Upper lobe of left lung (tissue), 6 donors: ENCODE measurements around the gene KLHL24. TPM values are rescaled to one million over a fixed set of nuclear protein-coding genes. Genes with fewer than 3 reads are reported as not detected.

Experiments used
- ATAC-seq, 2 donors: fragments of 200-7000 bp; cut with Tn5 transposase; one replicate each; pipeline ENCODE4 v1.9.1; 2022; ENCODE audit warnings: mild to moderate bottlenecking in 2 of 2, moderate library complexity in 2 of 2; ENCODE audit not compliant: low FRiP score in 2 of 2
- DNase-seq, 2 donors: peaks; one replicate each; pipeline ENCODE4 v3.0.0-alpha.2; 2019 to 2020
- H3K27ac ChIP-seq, 4 donors: fragments of 200-600 bp; sonication (generic); one replicate each; pipeline ENCODE4 v1.5.1; 2016 to 2019
- H3K27me3 ChIP-seq, 4 donors: fragments of 200-600 bp; sonication (generic); one replicate each; pipeline ENCODE4 v1.5.1; 2017 to 2019
- H3K36me3 ChIP-seq, 4 donors: fragments of 200-600 bp; sonication (generic); one replicate each; pipeline ENCODE4 v1.5.1; 2016 to 2019
- H3K4me1 ChIP-seq, 4 donors: fragments of 200-600 bp; sonication (generic); one replicate each; pipeline ENCODE4 v1.5.1; 2018 to 2019
- H3K4me3 ChIP-seq, 4 donors: fragments of 200-600 bp; sonication (generic); one replicate each; pipeline ENCODE4 v1.5.1; 2017 to 2019; ENCODE audit warnings: mild to moderate bottlenecking in 2 of 4, moderate library complexity in 1 of 4
- H3K9me3 ChIP-seq, 4 donors: fragments of 200-600 bp; sonication (generic); one replicate each; pipeline ENCODE4 v1.5.1; 2018 to 2019
- EP300 ChIP-seq, 4 donors: sonication (generic); formaldehyde crosslinking; IDR thresholded peaks; one replicate each; pipeline ENCODE4 v1.5.1; 2017; ENCODE audit warnings: antibody characterized with exemption in 4 of 4, control low read depth in 2 of 4
- POLR2A ChIP-seq, 4 donors: fragments of 450-650 bp; IDR thresholded peaks; one replicate each; pipeline ENCODE4 v1.5.1; 2016 to 2017; ENCODE audit warnings: antibody characterized with exemption in 4 of 4, mild to moderate bottlenecking in 2 of 4
- POLR2AphosphoS5 ChIP-seq, 2 donors: sonication (generic); formaldehyde crosslinking; IDR thresholded peaks; one replicate each; pipeline ENCODE4 v1.5.1; 2017; ENCODE audit warnings: antibody characterized with exemption in 2 of 2
- WGBS, 2 donors: methylation state at CpG; one replicate each; pipeline ENCODE4 v1.1.5; 2017 to 2018; 5-methylcytosine and 5-hydroxymethylcytosine counted together
- total RNA-seq, 6 donors: library from RNA; depleted of rRNA in 4 of 6; stranded (reverse); fragments of >200 nt in 4 of 6; gene quantifications; one replicate each; pipeline versions ENCODE4 v1.1.0 to v1.2.1, GENCODE V29; 2016 to 2021
- TF ChIP-seq, protein P1 (sequence below), 6 experiments: fragments of 450-650 bp in 4 of 6; fragments of 200-600 bp in 2 of 6; sonication (generic) in 2 of 6; IDR thresholded peaks; one replicate each; pipeline ENCODE4 v1.5.1; 2016 to 2019; ENCODE audit warnings: antibody characterized with exemption in 6 of 6
- donor health status: DM: no; HTN: no; CAD: no; lungs with moderate emphysema.
- donor health status: DM: no; HTN: yes; CAD: no; lungs with severe emphysema.

KLHL24 gene
- total RNA-seq, 6 donors from 2014 or later = 63.5 to 181 (median 104) TPM

DNA sequence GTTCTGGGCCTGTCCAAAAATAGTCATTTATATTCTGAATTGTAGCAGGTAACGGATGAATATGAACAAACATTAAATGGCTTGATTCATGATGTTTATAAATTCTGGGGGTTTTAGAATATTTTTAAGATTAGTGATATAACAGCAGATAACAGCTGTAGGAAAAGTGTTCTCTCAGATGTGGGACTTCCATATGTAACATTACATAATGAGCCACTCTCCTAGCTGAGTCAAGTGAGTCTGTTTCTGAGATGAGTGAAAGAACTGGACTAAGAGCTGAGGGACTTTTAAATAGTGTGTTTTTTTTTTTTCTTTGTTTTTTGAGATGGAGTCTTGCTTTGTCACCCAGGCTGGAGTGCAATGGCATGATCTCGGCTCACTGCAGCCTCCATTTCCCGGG is 76.1 kb downstream of the KLHL24 start:
- H3K27ac ChIP-seq = no peak overlapping the region

GRCh38 chr3:183714622-183715021 is 79.2 kb downstream of the KLHL24 start:
- TF ChIP-seq POLR2A (IDR thresholded peaks at IDR 0.05) = no peak
- TF ChIP-seq, protein P1, sequence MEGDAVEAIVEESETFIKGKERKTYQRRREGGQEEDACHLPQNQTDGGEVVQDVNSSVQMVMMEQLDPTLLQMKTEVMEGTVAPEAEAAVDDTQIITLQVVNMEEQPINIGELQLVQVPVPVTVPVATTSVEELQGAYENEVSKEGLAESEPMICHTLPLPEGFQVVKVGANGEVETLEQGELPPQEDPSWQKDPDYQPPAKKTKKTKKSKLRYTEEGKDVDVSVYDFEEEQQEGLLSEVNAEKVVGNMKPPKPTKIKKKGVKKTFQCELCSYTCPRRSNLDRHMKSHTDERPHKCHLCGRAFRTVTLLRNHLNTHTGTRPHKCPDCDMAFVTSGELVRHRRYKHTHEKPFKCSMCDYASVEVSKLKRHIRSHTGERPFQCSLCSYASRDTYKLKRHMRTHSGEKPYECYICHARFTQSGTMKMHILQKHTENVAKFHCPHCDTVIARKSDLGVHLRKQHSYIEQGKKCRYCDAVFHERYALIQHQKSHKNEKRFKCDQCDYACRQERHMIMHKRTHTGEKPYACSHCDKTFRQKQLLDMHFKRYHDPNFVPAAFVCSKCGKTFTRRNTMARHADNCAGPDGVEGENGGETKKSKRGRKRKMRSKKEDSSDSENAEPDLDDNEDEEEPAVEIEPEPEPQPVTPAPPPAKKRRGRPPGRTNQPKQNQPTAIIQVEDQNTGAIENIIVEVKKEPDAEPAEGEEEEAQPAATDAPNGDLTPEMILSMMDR (IDR thresholded peaks at IDR 0.05) = no peak
- no peak for TF ChIP-seq POLR2AphosphoS5 (IDR thresholded peaks at IDR 0.05)
- ATAC-seq (no peak), DNase-seq (no peak)
- no peaks in the 10 kb centered on the region for H3K4me1 ChIP-seq
- H3K9me3 ChIP-seq = no peaks in the 10 kb centered on the region
- no peak overlapping the region for H3K27ac ChIP-seq
- no peaks in the 10 kb centered on the region for H3K27me3 ChIP-seq
- peaks cover 6 to 38% (median 13%) of the 10 kb centered on the region in 4 donors for H3K36me3 ChIP-seq
- no peak overlapping the region for H3K4me3 ChIP-seq

More for the DNA sequence above, 76.1 kb downstream of the KLHL24 start:
- DNase-seq = no peak
- 95 to 98% methylated on average over 3 of the region's 3 CpGs for WGBS, 2 donors
- no peak for ATAC-seq
- TF ChIP-seq POLR2AphosphoS5 (IDR thresholded peaks at IDR 0.05) (no peak), EP300 (IDR thresholded peaks at IDR 0.05) (no peak), POLR2A (IDR thresholded peaks at IDR 0.05) (no peak)
- TF ChIP-seq, protein P1 (IDR thresholded peaks at IDR 0.05) = no peak
- Histone ChIP-seq H3K27me3 (no peaks in the 10 kb centered on the region), H3K36me3 (peaks cover 0 to 7% (median 0%) of the 10 kb centered on the region in 4 donors), H3K4me3 (no peak overlapping the region), H3K9me3 (no peaks in the 10 kb centered on the region), H3K4me1 (no peaks in the 10 kb centered on the region)

GRCh38 chr3:183718012-183718411 is 82.6 kb downstream of the KLHL24 start:
- TF ChIP-seq, protein P1 (IDR thresholded peaks at IDR 0.05) = no peak
- no peak for TF ChIP-seq POLR2A (IDR thresholded peaks at IDR 0.05)
- TF ChIP-seq EP300 (IDR thresholded peaks at IDR 0.05) = no peak
- DNase-seq (no peak), ATAC-seq (no peak)
- Histone ChIP-seq H3K4me3 (no peak overlapping the region), H3K27ac (no peak overlapping the region), H3K4me1 (no peaks in the 10 kb centered on the region), H3K27me3 (no peaks in the 10 kb centered on the region), H3K9me3 (no peaks in the 10 kb centered on the region), H3K36me3 (peaks cover 11 to 69% (median 29%) of the 10 kb centered on the region in 4 donors)
- WGBS, 2 donors = 88 to 95% methylated on average over 3 of the region's 3 CpGs

DNA sequence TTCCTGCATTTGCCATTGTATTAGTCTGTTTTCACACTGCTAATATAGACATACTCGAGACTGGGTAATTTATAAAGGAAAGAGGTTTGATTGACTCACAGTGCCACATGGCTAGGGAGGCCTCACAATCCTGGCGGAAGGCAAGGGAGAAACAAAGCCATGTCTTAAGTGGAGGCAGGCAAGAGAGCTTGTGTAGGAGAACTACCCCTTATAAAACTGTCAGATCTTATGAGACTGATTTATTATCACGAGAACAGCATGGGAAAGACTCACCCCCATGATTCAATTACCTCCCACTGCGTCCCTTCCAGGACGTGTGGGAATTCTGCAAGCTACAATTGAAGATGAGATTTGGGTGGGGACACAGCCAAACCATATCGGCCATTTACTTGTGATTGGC is 90.0 kb downstream of the KLHL24 start:
- TF ChIP-seq EP300 (IDR thresholded peaks at IDR 0.05) (no peak), POLR2AphosphoS5 (IDR thresholded peaks at IDR 0.05) (no peak), POLR2A (IDR thresholded peaks at IDR 0.05) (no peak)
- TF ChIP-seq, protein P1 (IDR thresholded peaks at IDR 0.05) = no peak
- H3K4me1 ChIP-seq = no peaks in the 10 kb centered on the region
- no peaks in the 10 kb centered on the region for H3K9me3 ChIP-seq
- no peak overlapping the region for H3K4me3 ChIP-seq
- 73 to 79% methylated on average over 6 of the region's 6 CpGs for whole genome bisulfite sequencing, 2 donors
- H3K27me3 ChIP-seq = no peaks in the 10 kb centered on the region
- no peak overlapping the region for H3K27ac ChIP-seq
- ATAC-seq (no peak), DNase-seq (no peak)
- H3K36me3 ChIP-seq = peaks cover 19 to 89% (median 50%) of the 10 kb centered on the region in 4 donors

GRCh38 chr3:183728204-183728603 is 92.8 kb downstream of the KLHL24 start:
- no peak for ATAC-seq
- no peaks in the 10 kb centered on the region for H3K9me3 ChIP-seq
- WGBS, 2 donors = 80 to 83% methylated on average over 1 of the region's 1 CpG
- H3K27ac ChIP-seq = no peak overlapping the region
- no peaks in the 10 kb centered on the region for H3K27me3 ChIP-seq
- H3K4me3 ChIP-seq = no peak overlapping the region
- TF ChIP-seq EP300 (IDR thresholded peaks at IDR 0.05) = no peak
- no peak for TF ChIP-seq POLR2A (IDR thresholded peaks at IDR 0.05)
- TF ChIP-seq, protein P1 (IDR thresholded peaks at IDR 0.05) = no peak
- no peak for TF ChIP-seq POLR2AphosphoS5 (IDR thresholded peaks at IDR 0.05)
- DNase-seq = no peak
- no peaks in the 10 kb centered on the region for H3K4me1 ChIP-seq
- H3K36me3 ChIP-seq = peaks cover 13 to 85% (median 39%) of the 10 kb centered on the region in 4 donors
